ENCODE data around the gene ENDOG.

The ENDOG gene

GRCh38 chr9:128802482-128802881 is 15.8 kb upstream of the ENDOG start:
- Histone ChIP-seq H3K79me2 (ENCODE audit: low read length) (no peaks in the 10 kb centered on the region), H3K4me3 (ENCODE audit: low read length) (no peak overlapping the region), H2AFZ (ENCODE audit: low read depth, low read length) (no peak overlapping the region), H3K4me2 (ENCODE audit: low read length) (no peak overlapping the region), H3K36me3 (replicated peaks; ENCODE audit: low read depth, low read length) (peaks cover 20% of the 10 kb centered on the region), H3K4me1 (ENCODE audit: low read length) (no peaks in the 10 kb centered on the region), H3K9ac (ENCODE audit: low read length) (no peak overlapping the region), H3K9me3 (ENCODE audit: insufficient read depth, low read length) (no peaks in the 10 kb centered on the region), H4K20me1 (ENCODE audit: insufficient read depth, low read length) (no peaks in the 10 kb centered on the region), H3K27me3 (ENCODE audit: low read depth, low read length) (no peaks in the 10 kb centered on the region), H3K27ac (ENCODE audit: low read length) (no peak overlapping the region)
- TF ChIP-seq CTCF (IDR thresholded peaks at IDR 0.05; ENCODE audit: low read depth, low read length): no peak
- no peak for TF ChIP-seq EZH2phosphoT487 (IDR thresholded peaks at IDR 0.05; ENCODE audit: low read depth)

- TF ChIP-seq EZH2phosphoT487 (IDR thresholded peaks at IDR 0.05; ENCODE audit: low read depth): no peak
- TF ChIP-seq CTCF (IDR thresholded peaks at IDR 0.05; ENCODE audit: low read depth, low read length): no peak
- Histone ChIP-seq H3K4me3 (ENCODE audit: low read length) (no peak overlapping the region), H3K79me2 (ENCODE audit: low read length) (no peaks in the 10 kb centered on the region), H3K9me3 (ENCODE audit: insufficient read depth, low read length) (no peaks in the 10 kb centered on the region), H3K27ac (ENCODE audit: low read length) (no peak overlapping the region), H3K36me3 (replicated peaks; ENCODE audit: low read depth, low read length) (peaks cover 16% of the 10 kb centered on the region), H2AFZ (ENCODE audit: low read depth, low read length) (no peak overlapping the region), H3K9ac (ENCODE audit: low read length) (no peak overlapping the region), H3K4me1 (ENCODE audit: low read length) (no peaks in the 10 kb centered on the region), H3K27me3 (ENCODE audit: low read depth, low read length) (no peaks in the 10 kb centered on the region), H4K20me1 (ENCODE audit: insufficient read depth, low read length) (no peaks in the 10 kb centered on the region), H3K4me2 (ENCODE audit: low read length) (no peak overlapping the region)
Observed at GRCh38 chr9:128805661-128806060, 12.6 kb upstream of the ENDOG start.

GRCh38 chr9:128807827-128808226 is 10.5 kb upstream of the ENDOG start:
- no peak overlapping the region for H3K9ac ChIP-seq (ENCODE audit: low read length)
- no peak overlapping the region for H2AFZ ChIP-seq (ENCODE audit: low read depth, low read length)
- H3K79me2 ChIP-seq (ENCODE audit: low read length): no peaks in the 10 kb centered on the region
- TF ChIP-seq CTCF (IDR thresholded peaks at IDR 0.05; ENCODE audit: low read depth, low read length) (no peak), EZH2phosphoT487 (IDR thresholded peaks at IDR 0.05; ENCODE audit: low read depth) (no peak)
- H3K9me3 ChIP-seq (ENCODE audit: insufficient read depth, low read length): no peaks in the 10 kb centered on the region
- no peaks in the 10 kb centered on the region for H3K4me1 ChIP-seq (ENCODE audit: low read length)
- peaks cover 16% of the 10 kb centered on the region for H3K36me3 ChIP-seq (replicated peaks; ENCODE audit: low read depth, low read length)
- no peak overlapping the region for H3K4me2 ChIP-seq (ENCODE audit: low read length)
- no peaks in the 10 kb centered on the region for H4K20me1 ChIP-seq (ENCODE audit: insufficient read depth, low read length)
- H3K27ac ChIP-seq (ENCODE audit: low read length): no peak overlapping the region
- no peaks in the 10 kb centered on the region for H3K27me3 ChIP-seq (ENCODE audit: low read depth, low read length)
- no peak overlapping the region for H3K4me3 ChIP-seq (ENCODE audit: low read length)

GRCh38 chr9:128808543-128808942 is 9.8 kb upstream of the ENDOG start:
- no peaks in the 10 kb centered on the region for H3K9me3 ChIP-seq (ENCODE audit: insufficient read depth, low read length)

More at GRCh38 chr9:128808543-128808942, 9.8 kb upstream of the ENDOG start:
- H3K27me3 ChIP-seq (ENCODE audit: low read depth, low read length): no peaks in the 10 kb centered on the region
- H3K36me3 ChIP-seq (replicated peaks; ENCODE audit: low read depth, low read length): peaks cover 16% of the 10 kb centered on the region
- no peak overlapping the region for H2AFZ ChIP-seq (ENCODE audit: low read depth, low read length)
- no peaks in the 10 kb centered on the region for H4K20me1 ChIP-seq (ENCODE audit: insufficient read depth, low read length)
- H3K4me1 ChIP-seq (ENCODE audit: low read length): no peaks in the 10 kb centered on the region
- H3K4me3 ChIP-seq (ENCODE audit: low read length): no peak overlapping the region
- TF ChIP-seq CTCF (IDR thresholded peaks at IDR 0.05; ENCODE audit: low read depth, low read length) (no peak), EZH2phosphoT487 (IDR thresholded peaks at IDR 0.05; ENCODE audit: low read depth) (no peak)
- no peak overlapping the region for H3K4me2 ChIP-seq (ENCODE audit: low read length)
- H3K79me2 ChIP-seq (ENCODE audit: low read length): no peaks in the 10 kb centered on the region
- H3K9ac ChIP-seq (ENCODE audit: low read length): no peak overlapping the region
- no peak overlapping the region for H3K27ac ChIP-seq (ENCODE audit: low read length)
